Uterus (tissue), 4 donors: Measurements from ENCODE around the gene GFPT2. TPM values are rescaled to one million over a fixed set of nuclear protein-coding genes. Genes with fewer than 3 reads are reported as not detected.
A peak's percentile ranks its signal among the peaks of the same experiment; 100 is the strongest.

Experiments used
- DNase-seq, 2 donors: peaks; one replicate each; pipeline ENCODE4 v3.0.0-alpha.2; 2019 to 2020
- H3K27ac ChIP-seq, 2 donors: fragments of 200-600 bp; sonication (generic); 1 replicate in 1 of 2; 2 replicates in 1 of 2; pipeline ENCODE4 v1.5.1; 2016 to 2018
- H3K27me3 ChIP-seq, 2 donors: fragments of 200-600 bp; sonication (generic); one replicate each; pipeline ENCODE4 v1.5.1; 2018 to 2019; ENCODE audit warnings: control low read depth in 1 of 2
- H3K36me3 ChIP-seq, 2 donors: fragments of 200-600 bp; sonication (generic); one replicate each; pipeline ENCODE4 v1.5.1; 2019; ENCODE audit warnings: control low read depth in 1 of 2
- H3K4me1 ChIP-seq, 2 donors: fragments of 200-600 bp; sonication (generic); one replicate each; pipeline ENCODE4 v1.5.1; 2018 to 2019; ENCODE audit warnings: control low read depth in 1 of 2
- H3K4me3 ChIP-seq, 2 donors: fragments of 200-600 bp; sonication (generic); 1 replicate in 1 of 2; 2 replicates in 1 of 2; pipeline ENCODE4 v1.5.1; 2018 to 2019; ENCODE audit warnings: mild to moderate bottlenecking in 1 of 2
- H3K9me3 ChIP-seq, 2 donors: fragments of 200-600 bp; sonication (generic); one replicate each; pipeline ENCODE4 v1.5.1; 2019; ENCODE audit warnings: control low read depth in 1 of 2
- POLR2A ChIP-seq, 2 donors: fragments of 450-650 bp; IDR thresholded peaks; one replicate each; pipeline ENCODE4 v1.6.1; 2016; ENCODE audit warnings: antibody characterized with exemption in 2 of 2, mild to moderate bottlenecking in 1 of 2, moderate library complexity in 1 of 2
- intact Hi-C: fragments of 100-400 bp; cut with DNase I; formaldehyde crosslinking; loops from one replicate; pipeline ENCODE4 v1.15.1; 2023; ENCODE audit warnings: low total_unique reads
- total RNA-seq, 4 donors: library from RNA; depleted of rRNA in 3 of 4; stranded (reverse); fragments of >200 nt in 3 of 4; gene quantifications; one replicate each; pipeline versions ENCODE4 v1.1.0 to v1.2.4, GENCODE V29; 2014 to 2023
- TF ChIP-seq, protein P1 (sequence below), 4 experiments: fragments of 200-600 bp in 2 of 4; fragments of 450-650 bp in 2 of 4; sonication (generic) in 2 of 4; IDR thresholded peaks; one replicate each; pipeline ENCODE4 v1.5.1; 2016 to 2019; ENCODE audit warnings: antibody characterized with exemption in 4 of 4, mild to moderate bottlenecking in 2 of 4, moderate library complexity in 1 of 4
- donor health status: DM: yes; HTN: yes; CAD: no.

The GFPT2 gene
- 100 to 1,000 TPM in 1 of 4 donors, 10 to 100 TPM in 3; 18.2 to 118 (median 47.8) TPM for total RNA-seq

DNA sequence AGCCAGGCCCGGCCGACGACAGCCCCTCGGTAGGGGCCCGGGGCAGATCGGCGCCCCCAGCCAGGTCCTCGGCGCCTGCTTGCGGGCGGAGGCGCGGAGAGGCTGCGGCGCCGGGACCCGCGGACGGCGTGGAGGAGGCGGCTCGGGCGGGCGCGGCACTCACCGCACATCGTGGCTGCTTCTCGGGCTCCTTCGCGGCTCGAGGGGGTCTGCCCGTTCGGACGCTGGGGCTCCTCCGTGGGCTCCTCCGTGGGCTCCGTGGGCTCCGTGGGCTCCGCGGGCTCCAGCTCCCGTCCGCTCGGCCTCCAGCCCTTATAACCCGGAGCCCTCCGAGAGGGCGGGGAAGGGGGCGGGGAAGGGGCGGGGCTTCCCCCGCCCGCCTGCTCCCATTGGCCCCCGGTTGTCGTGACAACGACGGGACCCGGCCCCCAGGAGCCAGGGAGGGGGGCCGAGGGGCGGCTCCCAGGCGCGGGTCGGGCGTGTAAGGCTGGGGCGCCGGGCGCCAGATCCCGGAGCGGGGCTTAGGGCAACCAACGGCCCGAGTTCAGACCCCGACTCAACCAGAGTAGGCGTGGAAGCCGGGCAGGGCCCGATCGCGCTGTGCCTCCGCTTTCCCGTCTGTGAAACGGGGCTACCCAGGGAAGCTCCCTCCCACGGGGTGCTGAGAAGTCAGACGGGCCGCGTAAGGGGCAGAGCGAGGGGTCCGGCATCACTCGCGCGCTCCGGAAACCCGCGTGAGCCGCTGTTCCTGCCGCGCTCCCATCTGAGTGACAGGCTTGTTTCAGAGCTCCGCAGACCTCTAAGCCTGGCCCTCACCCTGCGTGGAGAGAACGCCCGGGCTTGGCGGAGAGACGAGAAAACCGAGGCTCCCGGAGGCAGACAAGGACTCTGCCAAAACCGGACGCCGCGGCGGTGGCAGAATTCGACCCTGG is at the start of gene GFPT2:
TSS of gene GFPT2 (minus strand) at position 289 of the 932 bp plus-strand sequence. CDS start at position 170, 119 bp downstream.
- Histone ChIP-seq H3K36me3 (no peaks in the 10 kb centered on the region), H3K27ac (peak within 1 kb of the TSS; percentile 71 to 90), H3K4me3 (peak within 1 kb of the TSS; percentile 72 to 78), H3K27me3 (no peaks in the 10 kb centered on the region), H3K9me3 (no peaks in the 10 kb centered on the region), H3K4me1 (peaks cover 0 to 7% of the 10 kb centered on the region in 2 donors)
- intact Hi-C loops, result no loop called here
- peak; percentile 86 to 92 for DNase-seq
- TF ChIP-seq POLR2A (IDR thresholded peaks at IDR 0.05), result peak; percentile 55 to 81
- TF ChIP-seq, protein P1, sequence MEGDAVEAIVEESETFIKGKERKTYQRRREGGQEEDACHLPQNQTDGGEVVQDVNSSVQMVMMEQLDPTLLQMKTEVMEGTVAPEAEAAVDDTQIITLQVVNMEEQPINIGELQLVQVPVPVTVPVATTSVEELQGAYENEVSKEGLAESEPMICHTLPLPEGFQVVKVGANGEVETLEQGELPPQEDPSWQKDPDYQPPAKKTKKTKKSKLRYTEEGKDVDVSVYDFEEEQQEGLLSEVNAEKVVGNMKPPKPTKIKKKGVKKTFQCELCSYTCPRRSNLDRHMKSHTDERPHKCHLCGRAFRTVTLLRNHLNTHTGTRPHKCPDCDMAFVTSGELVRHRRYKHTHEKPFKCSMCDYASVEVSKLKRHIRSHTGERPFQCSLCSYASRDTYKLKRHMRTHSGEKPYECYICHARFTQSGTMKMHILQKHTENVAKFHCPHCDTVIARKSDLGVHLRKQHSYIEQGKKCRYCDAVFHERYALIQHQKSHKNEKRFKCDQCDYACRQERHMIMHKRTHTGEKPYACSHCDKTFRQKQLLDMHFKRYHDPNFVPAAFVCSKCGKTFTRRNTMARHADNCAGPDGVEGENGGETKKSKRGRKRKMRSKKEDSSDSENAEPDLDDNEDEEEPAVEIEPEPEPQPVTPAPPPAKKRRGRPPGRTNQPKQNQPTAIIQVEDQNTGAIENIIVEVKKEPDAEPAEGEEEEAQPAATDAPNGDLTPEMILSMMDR (IDR thresholded peaks at IDR 0.05), result peak in 1 of 4 experiments; percentile 16

DNA sequence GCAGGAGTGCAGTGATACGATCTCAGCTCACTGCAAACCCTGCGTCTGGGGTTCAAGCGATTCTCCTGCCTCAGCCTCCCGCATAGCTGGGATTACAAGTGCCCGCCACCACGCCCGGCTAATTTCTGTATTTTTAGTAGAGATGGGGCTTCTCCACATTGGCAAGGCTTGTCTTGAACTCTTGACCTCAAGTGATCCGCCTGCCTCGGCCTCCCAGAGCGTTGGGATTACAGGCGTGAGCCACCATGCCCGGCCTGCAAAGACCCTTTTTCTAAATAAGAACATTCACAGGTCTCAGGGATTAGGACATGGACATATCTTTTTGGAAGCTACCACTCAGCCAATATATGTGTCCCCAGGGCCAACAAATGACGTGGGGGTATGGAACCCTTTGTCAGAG is 49.6 kb upstream of the GFPT2 start:
- Histone ChIP-seq H3K4me3 (no peak overlapping the region), H3K36me3 (no peaks in the 10 kb centered on the region), H3K9me3 (no peaks in the 10 kb centered on the region), H3K27ac (no peak overlapping the region), H3K4me1 (no peaks in the 10 kb centered on the region), H3K27me3 (no peaks in the 10 kb centered on the region)
- TF ChIP-seq, protein P1 (IDR thresholded peaks at IDR 0.05), result no peak
- no peak for TF ChIP-seq POLR2A (IDR thresholded peaks at IDR 0.05)
- DNase-seq, result no peak
- intact Hi-C loops, result no loop called here

DNA sequence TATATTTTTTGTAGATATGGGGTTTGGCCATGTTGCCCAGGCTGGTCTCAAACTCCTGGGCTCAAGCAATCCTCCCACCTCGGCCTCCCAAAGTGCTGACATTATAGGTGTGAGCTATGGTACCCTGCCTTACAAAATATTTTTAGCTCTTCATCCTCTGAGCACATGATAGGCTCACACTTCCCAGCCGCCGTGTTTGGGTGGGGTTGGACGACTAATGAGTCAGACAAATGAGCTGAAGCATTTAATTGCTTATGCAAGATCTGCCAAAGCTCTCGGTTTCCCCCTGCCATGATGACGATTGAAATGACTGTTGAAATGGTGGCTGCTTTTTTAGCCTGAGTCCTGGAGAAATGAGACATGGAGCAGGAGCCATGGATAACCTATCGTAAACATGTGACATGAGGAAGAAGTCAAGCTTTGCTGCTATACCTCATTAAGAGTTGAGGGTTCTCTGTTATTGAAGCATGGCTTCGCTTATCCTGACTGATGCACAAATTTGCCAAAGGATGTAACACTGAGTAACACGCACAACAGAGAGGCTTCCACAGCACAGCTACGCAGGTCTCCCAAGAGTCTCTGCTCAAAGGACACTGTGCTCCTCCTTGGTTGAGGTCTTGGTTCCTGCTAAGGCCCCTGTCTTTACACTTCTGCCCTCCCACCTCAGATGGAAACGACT is 48.2 kb upstream of the GFPT2 start:
- Histone ChIP-seq H3K9me3 (no peaks in the 10 kb centered on the region), H3K4me1 (no peaks in the 10 kb centered on the region), H3K27ac (no peak overlapping the region), H3K36me3 (no peaks in the 10 kb centered on the region), H3K4me3 (no peak overlapping the region), H3K27me3 (no peaks in the 10 kb centered on the region)
- TF ChIP-seq POLR2A (IDR thresholded peaks at IDR 0.05), result no peak
- TF ChIP-seq, protein P1 (IDR thresholded peaks at IDR 0.05), result no peak
- DNase-seq, result no peak
- intact Hi-C loops, result no loop called here

DNA sequence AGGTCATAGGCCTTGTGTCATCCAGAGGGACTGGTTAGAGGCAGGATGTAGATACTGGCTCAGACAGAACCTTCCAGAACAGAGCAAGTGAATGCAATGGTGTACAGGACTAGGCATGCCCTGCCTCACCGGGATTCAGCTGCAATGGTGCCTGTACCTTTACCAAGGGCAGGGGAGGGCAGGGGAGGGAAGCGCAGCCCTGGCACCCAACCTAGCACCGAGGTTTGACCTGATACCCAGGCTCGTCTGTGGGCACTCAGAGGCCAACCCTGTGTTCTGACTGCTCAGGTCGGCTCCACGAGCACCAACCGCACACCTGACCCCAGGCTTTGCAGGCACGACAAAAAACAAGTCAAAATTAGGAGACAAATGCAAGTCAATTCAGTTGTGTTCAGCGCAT is 47.3 kb upstream of the GFPT2 start:
- Histone ChIP-seq H3K36me3 (no peaks in the 10 kb centered on the region), H3K27ac (no peak overlapping the region), H3K27me3 (no peaks in the 10 kb centered on the region), H3K4me1 (no peaks in the 10 kb centered on the region), H3K9me3 (no peaks in the 10 kb centered on the region), H3K4me3 (no peak overlapping the region)
- no peak for DNase-seq
- intact Hi-C loops, result no loop called here
- TF ChIP-seq POLR2A (IDR thresholded peaks at IDR 0.05), result no peak
- TF ChIP-seq, protein P1 (IDR thresholded peaks at IDR 0.05), result no peak
